Endothelial cell of umbilical vein (primary cell): ENCODE results near the gene KNTC1. TPM values are rescaled to one million over a fixed set of nuclear protein-coding genes. Genes with fewer than 3 reads are reported as not detected.

Source experiments
- BruUV-seq: library from RNA; stranded (reverse); fragments of 400-500 nt; replicated peaks from 2 replicates; lab custom pipeline; 2021; lab: Mats Ljungman, UMichigan
- CTCF ChIA-PET: fragments of 300-600, 350-600 bp; sonication (Branson Sonifier 250); formaldehyde crosslinking; loops from one replicate; lab custom pipeline; 2021; ENCODE audit warnings: antibody characterized with exemption, inconsistent platforms; lab: Charles Lee
- POLR2A ChIA-PET: fragments of 300-600, 350-600 bp; sonication (Branson Sonifier 250); formaldehyde crosslinking; loops from one replicate; lab custom pipeline; 2021; ENCODE audit warnings: antibody characterized with exemption, inconsistent platforms; lab: Charles Lee
- DNase-seq: peaks from one replicate; pipeline ENCODE4 v3.0.0-alpha.2; 2011; ENCODE audit warnings: low read depth, low spot score
- FAIRE-seq: peaks from 2 replicates; lab custom pipeline; 2011; peaks lifted over from hg19 to GRCh38; lab: Jason Lieb, UNC
- H2AFZ ChIP-seq: 2 replicates; pipeline ENCODE4 v1.6.0; 2012; ENCODE audit warnings: low read depth, low read length, control low read depth, inconsistent platforms
- H3K27ac ChIP-seq: 2 replicates; pipeline ENCODE4 v1.5.1; 2011; ENCODE audit warnings: low read depth, mild to moderate bottlenecking, control low read depth, low read length, moderate library complexity; ENCODE audit not compliant: insufficient read depth
- H3K27me3 ChIP-seq, 2 experiments: 2 replicates each; pipeline versions ENCODE4 v1.6.0 to v1.6.1; 2011; ENCODE audit warnings: low read length in 2 of 2, mixed read lengths in 1 of 2; ENCODE audit not compliant: control insufficient read depth in 2 of 2, insufficient read depth in 2 of 2
- H3K36me3 ChIP-seq, 2 experiments: 2 replicates in 1 of 2; 3 replicates in 1 of 2; pipeline ENCODE4 v1.5.1; 2011; ENCODE audit warnings: low read length in 2 of 2, mild to moderate bottlenecking in 1 of 2, moderate library complexity in 1 of 2; ENCODE audit not compliant: control insufficient read depth in 2 of 2, insufficient read depth in 2 of 2; ENCODE audit errors: extremely low read depth in 1 of 2
- H3K4me1 ChIP-seq: 3 replicates; pipeline ENCODE4 v1.5.1; 2011; ENCODE audit warnings: mild to moderate bottlenecking, low read length; ENCODE audit not compliant: control insufficient read depth, insufficient read depth; ENCODE audit errors: extremely low read depth
- H3K4me2 ChIP-seq: 2 replicates; pipeline ENCODE4 v1.6.1; 2011; ENCODE audit warnings: low read length, control low read depth, mixed read lengths; ENCODE audit not compliant: insufficient read depth
- H3K4me3 ChIP-seq, 3 experiments: fragments of 200-600 bp in 1 of 3; sonication (generic), shearing (Covaris generic) in 1 of 3; replicated peaks in 1 of 3; 2 replicates each; pipeline ENCODE4 v1.5.1; 2011 to 2016; ENCODE audit warnings: control low read depth in 3 of 3, low read length in 3 of 3, mild to moderate bottlenecking in 2 of 3, inconsistent platforms in 1 of 3, low read depth in 1 of 3, moderate library complexity in 1 of 3; ENCODE audit not compliant: insufficient read depth in 1 of 3
- H3K79me2 ChIP-seq: 2 replicates; pipeline ENCODE4 v1.6.0; 2012; ENCODE audit warnings: low read length, inconsistent platforms; ENCODE audit not compliant: control insufficient read depth, insufficient read depth
- H3K9ac ChIP-seq: replicated peaks from 2 replicates; pipeline ENCODE3; 2011; ENCODE audit warnings: low read length, control low read depth; ENCODE audit not compliant: insufficient read depth; ENCODE audit errors: extremely low read depth
- H3K9me1 ChIP-seq: replicated peaks from 3 replicates; pipeline ENCODE4 v1.6.0; 2011; ENCODE audit warnings: mild to moderate bottlenecking, low read length; ENCODE audit not compliant: control insufficient read depth, insufficient read depth; ENCODE audit errors: extremely low read depth
- H3K9me3 ChIP-seq: replicated peaks from 2 replicates; pipeline ENCODE4 v1.5.1; 2012; ENCODE audit warnings: low read length, inconsistent platforms; ENCODE audit not compliant: control insufficient read depth, insufficient read depth
- H4K20me1 ChIP-seq: replicated peaks from 2 replicates; pipeline ENCODE3; 2011; ENCODE audit warnings: mild to moderate bottlenecking, low read length; ENCODE audit not compliant: control insufficient read depth, insufficient read depth; ENCODE audit errors: extremely low read depth
- EZH2 ChIP-seq: IDR thresholded peaks from 2 replicates; pipeline ENCODE4 v1.6.1; 2012; ENCODE audit warnings: borderline replicate concordance, low read depth, mild to moderate bottlenecking, moderate library complexity, low read length, inconsistent platforms; ENCODE audit not compliant: severe bottlenecking
- FOS ChIP-seq: IDR thresholded peaks from 2 replicates; pipeline ENCODE4 v1.6.1; 2011; ENCODE audit warnings: mild to moderate bottlenecking, low read length, moderate library complexity, borderline replicate concordance; ENCODE audit not compliant: insufficient read depth
- GATA2 ChIP-seq: IDR thresholded peaks from 2 replicates; pipeline ENCODE4 v1.7.0; 2011; ENCODE audit warnings: low read depth, mild to moderate bottlenecking, moderate library complexity, mixed read lengths, low read length; ENCODE audit not compliant: insufficient read length, insufficient read depth
- JUN ChIP-seq: IDR thresholded peaks from 2 replicates; pipeline ENCODE4 v1.6.1; 2011; ENCODE audit warnings: borderline replicate concordance, low read depth; ENCODE audit not compliant: insufficient read length, insufficient read depth
- MYC ChIP-seq: IDR thresholded peaks from one replicate; pipeline ENCODE4 v1.6.1; 2011; ENCODE audit warnings: mild to moderate bottlenecking, low read depth, low read length
- POLR2AphosphoS5 ChIP-seq: IDR thresholded peaks from 2 replicates; pipeline ENCODE4 v1.6.1; 2012; ENCODE audit warnings: low read depth, mild to moderate bottlenecking, control low read depth, low read length, moderate library complexity; ENCODE audit not compliant: insufficient read depth
- dilution Hi-C: fragments of 300-500 bp; cut with MboI; formaldehyde crosslinking; loops from one replicate; pipeline ENCODE4 v1.15.0; 2019; ENCODE audit warnings: low sequenced_read_pairs; ENCODE audit not compliant: extremely low pct_ligation_motif_present
- intact Hi-C: fragments of 100-400 bp; cut with micrococcal nuclease; formaldehyde crosslinking; loops from one replicate; pipeline ENCODE4 v1.10.0; 2022
- polyA plus RNA-seq, 4 experiments: library from polyadenylated mRNA; depleted of rRNA in 3 of 4; stranded (reverse) in 3 of 4; unstranded in 1 of 4; fragments of >200 nt; gene quantifications; 2 replicates each; pipeline versions ENCODE4 v1.2.1 to v1.2.3, GENCODE V29; 2011 to 2012; ENCODE audit warnings: missing spikeins in 1 of 4
- total RNA-seq: library from RNA; stranded (reverse); gene quantifications from 2 replicates; pipeline ENCODE4 v1.2.3, GENCODE V29; 2021
- TF ChIP-seq, protein P1 (sequence below), 2 donors: IDR thresholded peaks; 1 replicate in 1 of 2; 2 replicates in 1 of 2; pipeline ENCODE4 v1.5.1; 2011; ENCODE audit warnings: low read length in 2 of 2, mild to moderate bottlenecking in 2 of 2, moderate library complexity in 2 of 2, control low read depth in 1 of 2, inconsistent platforms in 1 of 2, low read depth in 1 of 2; ENCODE audit not compliant: insufficient read depth in 1 of 2; ENCODE audit errors: extremely low read depth in 1 of 2
- TF ChIP-seq, protein P2 (sequence below): IDR thresholded peaks from 2 replicates; pipeline ENCODE4 v1.6.1; 2011; ENCODE audit not compliant: insufficient read depth, insufficient read length

KNTC1 gene
- total and polyA plus RNA-seq, 2 donors (not counting 3 experiments of a cell fraction or from before 2014, with no cell fraction given) = 15.5 to 52.9 TPM

DNA sequence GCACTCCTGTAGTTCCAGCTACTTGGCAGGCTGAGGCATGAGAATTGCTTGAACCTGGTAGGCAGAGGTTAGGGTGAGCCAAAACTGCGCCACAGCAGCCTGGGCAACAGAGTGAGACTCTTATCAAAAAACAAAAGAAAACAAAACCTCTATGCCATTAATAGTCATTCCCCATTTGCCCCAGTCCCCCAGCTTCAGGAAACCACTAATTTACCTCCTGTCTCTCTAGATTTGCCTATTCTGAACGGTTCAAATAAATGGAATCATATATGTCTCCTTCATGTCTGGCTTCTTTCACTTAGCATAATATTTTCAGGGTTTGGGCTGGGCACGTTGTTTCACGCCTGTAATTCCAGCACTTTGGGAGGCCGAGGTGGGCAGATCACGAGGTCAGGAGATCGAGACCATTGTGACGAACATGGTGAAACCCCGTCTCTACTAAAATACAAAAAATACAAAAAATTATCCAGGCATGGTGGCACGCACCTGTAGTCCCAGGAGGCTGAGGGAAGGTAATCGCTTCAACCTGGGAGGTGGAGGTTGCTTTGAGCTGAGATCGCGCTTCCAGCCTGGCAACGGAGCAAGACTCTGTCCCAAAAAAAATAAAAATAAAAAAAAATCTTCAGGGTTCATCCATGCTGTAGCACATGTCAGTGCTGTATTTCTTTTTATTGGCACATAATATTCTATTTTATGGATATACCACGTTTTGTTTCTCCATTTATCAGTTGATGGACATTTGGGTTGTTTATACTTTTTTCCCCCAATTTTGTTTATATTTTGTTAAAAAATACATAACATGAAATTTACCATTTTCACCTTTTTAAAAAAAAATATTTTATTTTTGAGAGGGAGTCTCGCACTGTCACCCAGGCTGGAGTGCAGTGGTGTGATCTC, 31.9 kb downstream of the KNTC1 start:
- Histone ChIP-seq H3K9me3 (no peaks in the 10 kb centered on the region), H3K9ac (no peak overlapping the region), H2AFZ (no peak overlapping the region), H3K4me1 (no peaks in the 10 kb centered on the region), H3K4me3 (no peak overlapping the region), H3K27me3 (no peaks in the 10 kb centered on the region), H4K20me1 (no peaks in the 10 kb centered on the region), H3K36me3 (peaks cover 0 to 6% of the 10 kb centered on the region in 2 experiments), H3K9me1 (no peaks in the 10 kb centered on the region), H3K4me2 (no peak overlapping the region), H3K27ac (no peak overlapping the region), H3K79me2 (no peaks in the 10 kb centered on the region)
- DNase-seq = no peak
- dilution Hi-C loops (no loop called here), intact Hi-C loops (no loop called here)
- ChIA-PET CTCF (no interaction called here), POLR2A (no interaction called here)
- no TSS peak for BruUV-seq
- TF ChIP-seq GATA2 = no peak
- no peak for TF ChIP-seq JUN
- TF ChIP-seq, protein P1, sequence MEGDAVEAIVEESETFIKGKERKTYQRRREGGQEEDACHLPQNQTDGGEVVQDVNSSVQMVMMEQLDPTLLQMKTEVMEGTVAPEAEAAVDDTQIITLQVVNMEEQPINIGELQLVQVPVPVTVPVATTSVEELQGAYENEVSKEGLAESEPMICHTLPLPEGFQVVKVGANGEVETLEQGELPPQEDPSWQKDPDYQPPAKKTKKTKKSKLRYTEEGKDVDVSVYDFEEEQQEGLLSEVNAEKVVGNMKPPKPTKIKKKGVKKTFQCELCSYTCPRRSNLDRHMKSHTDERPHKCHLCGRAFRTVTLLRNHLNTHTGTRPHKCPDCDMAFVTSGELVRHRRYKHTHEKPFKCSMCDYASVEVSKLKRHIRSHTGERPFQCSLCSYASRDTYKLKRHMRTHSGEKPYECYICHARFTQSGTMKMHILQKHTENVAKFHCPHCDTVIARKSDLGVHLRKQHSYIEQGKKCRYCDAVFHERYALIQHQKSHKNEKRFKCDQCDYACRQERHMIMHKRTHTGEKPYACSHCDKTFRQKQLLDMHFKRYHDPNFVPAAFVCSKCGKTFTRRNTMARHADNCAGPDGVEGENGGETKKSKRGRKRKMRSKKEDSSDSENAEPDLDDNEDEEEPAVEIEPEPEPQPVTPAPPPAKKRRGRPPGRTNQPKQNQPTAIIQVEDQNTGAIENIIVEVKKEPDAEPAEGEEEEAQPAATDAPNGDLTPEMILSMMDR (IDR thresholded peaks at IDR 0.05; ENCODE audit: extremely low read depth in 1 of 2, insufficient read depth in 1 of 2, low read depth in 1 of 2, low read length in 2 of 2) = no peak
- TF ChIP-seq POLR2AphosphoS5 = no peak
- TF ChIP-seq, protein P2, sequence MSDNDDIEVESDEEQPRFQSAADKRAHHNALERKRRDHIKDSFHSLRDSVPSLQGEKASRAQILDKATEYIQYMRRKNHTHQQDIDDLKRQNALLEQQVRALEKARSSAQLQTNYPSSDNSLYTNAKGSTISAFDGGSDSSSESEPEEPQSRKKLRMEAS = no peak
- TF ChIP-seq FOS = no peak
- TF ChIP-seq MYC = no peak
- no peak for TF ChIP-seq EZH2
- no peak for FAIRE-seq
